ENCODE data around the gene SEMA5B.

GRCh38 chr3:122902326-122902725, 125.2 kb downstream of the SEMA5B start:
- TF ChIP-seq POLR2AphosphoS5 (IDR thresholded peaks at IDR 0.05; ENCODE audit: low read depth, low read length), result no peak
- TF ChIP-seq POLR2A (IDR thresholded peaks at IDR 0.05; ENCODE audit: low read depth, low read length), result no peak
- TF ChIP-seq TAF1 (IDR thresholded peaks at IDR 0.05; ENCODE audit: low read depth, low read length), result no peak
- no peak for TF ChIP-seq PAX5 (IDR thresholded peaks at IDR 0.05; ENCODE audit: insufficient read depth, low read length, severe bottlenecking)
- TF ChIP-seq SPI1 (IDR thresholded peaks at IDR 0.05; ENCODE audit: low read depth, low read length), result no peak
- TF ChIP-seq POU2F2 (IDR thresholded peaks at IDR 0.05; ENCODE audit: low read depth, low read length), result no peak
